H9 (cell line): ENCODE data around the gene AFAP1L2. TPM values are rescaled to one million over a fixed set of nuclear protein-coding genes. Genes with fewer than 3 reads are reported as not detected.

Experiments used
- DNase-seq: peaks from one replicate; pipeline ENCODE4 v3.0.0-alpha.2; 2017
- H2AFZ ChIP-seq: one replicate; pipeline ENCODE4 v1.6.1; 2013; ENCODE audit warnings: mild to moderate bottlenecking, low read length, control low read depth, moderate library complexity
- H2AK5ac ChIP-seq: 2 replicates; pipeline ENCODE4 v1.6.1; 2013; ENCODE audit warnings: low read length, control low read depth, mixed read lengths; ENCODE audit not compliant: insufficient read length
- H2BK120ac ChIP-seq: one replicate; pipeline ENCODE4 v1.6.1; 2013; ENCODE audit warnings: low read depth, mild to moderate bottlenecking, low read length, control low read depth, inconsistent platforms; ENCODE audit not compliant: poor library complexity, severe bottlenecking
- H2BK12ac ChIP-seq: 2 replicates; pipeline ENCODE4 v1.6.1; 2013; ENCODE audit warnings: low read length, control low read depth, mixed read lengths, low read depth; ENCODE audit not compliant: insufficient read length
- H2BK15ac ChIP-seq: 2 replicates; pipeline ENCODE4 v1.6.1; 2013; ENCODE audit warnings: low read depth, low read length, control low read depth
- H2BK20ac ChIP-seq: one replicate; pipeline ENCODE4 v1.6.1; 2013; ENCODE audit warnings: low read depth, mild to moderate bottlenecking, low read length, control low read depth, inconsistent platforms; ENCODE audit not compliant: poor library complexity, severe bottlenecking
- H2BK5ac ChIP-seq: 2 replicates; pipeline ENCODE4 v1.6.1; 2013; ENCODE audit warnings: low read length, control low read depth, mixed read lengths; ENCODE audit not compliant: insufficient read length
- H3K14ac ChIP-seq: 2 replicates; pipeline ENCODE4 v1.6.1; 2013; ENCODE audit warnings: low read length, control low read depth; ENCODE audit not compliant: insufficient read depth
- H3K18ac ChIP-seq: 2 replicates; pipeline ENCODE4 v1.6.1; 2013; ENCODE audit warnings: low read depth, mild to moderate bottlenecking, mixed read lengths, low read length, control low read depth; ENCODE audit not compliant: insufficient read length
- H3K23ac ChIP-seq: 2 replicates; pipeline ENCODE4 v1.6.1; 2013; ENCODE audit warnings: low read length, control low read depth, mixed read lengths, low read depth; ENCODE audit not compliant: insufficient read length
- H3K23me2 ChIP-seq: 2 replicates; pipeline ENCODE4 v1.6.1; 2013; ENCODE audit warnings: low read depth, mild to moderate bottlenecking, mixed read lengths, low read length, control low read depth; ENCODE audit not compliant: insufficient read length, poor library complexity, severe bottlenecking
- H3K27ac ChIP-seq: 2 replicates; pipeline ENCODE4 v1.5.1; 2013; ENCODE audit warnings: low read length, control low read depth, mixed read lengths, low read depth; ENCODE audit not compliant: insufficient read length
- H3K27me3 ChIP-seq: 2 replicates; pipeline ENCODE4 v1.6.1; 2013; ENCODE audit warnings: low read length, control low read depth, inconsistent platforms; ENCODE audit not compliant: insufficient read depth
- H3K4ac ChIP-seq: 2 replicates; pipeline ENCODE4 v1.6.1; 2013; ENCODE audit warnings: low read depth, mild to moderate bottlenecking, control low read depth, inconsistent platforms, low read length, moderate library complexity
- H3K4me1 ChIP-seq: 2 replicates; pipeline ENCODE4 v1.6.1; 2013; ENCODE audit warnings: low read length, control low read depth, inconsistent platforms; ENCODE audit not compliant: insufficient read depth
- H3K4me2 ChIP-seq: 2 replicates; pipeline ENCODE4 v1.6.1; 2013; ENCODE audit warnings: low read length, control low read depth, mixed read lengths; ENCODE audit not compliant: insufficient read length, insufficient read depth
- H3K56ac ChIP-seq: 2 replicates; pipeline ENCODE4 v1.6.1; 2013; ENCODE audit warnings: low read depth, mild to moderate bottlenecking, mixed read lengths, low read length, control low read depth; ENCODE audit not compliant: insufficient read length
- H3K79me1 ChIP-seq: 2 replicates; pipeline ENCODE4 v1.6.1; 2013; ENCODE audit warnings: low read depth, mild to moderate bottlenecking, moderate library complexity, low read length, control low read depth, inconsistent platforms; ENCODE audit not compliant: insufficient read depth, poor library complexity, severe bottlenecking
- H3K79me2 ChIP-seq: 2 replicates; pipeline ENCODE4 v1.6.1; 2013; ENCODE audit warnings: low read length, control low read depth, inconsistent platforms; ENCODE audit not compliant: insufficient read depth
- H3K9ac ChIP-seq: 2 replicates; pipeline ENCODE4 v1.6.1; 2013; ENCODE audit warnings: low read length, control low read depth, mixed read lengths; ENCODE audit not compliant: insufficient read length; ENCODE audit errors: extremely low read depth
- H3K9me3 ChIP-seq: one replicate; pipeline ENCODE4 v1.6.1; 2013; ENCODE audit warnings: low read depth, low read length, inconsistent platforms; ENCODE audit not compliant: control insufficient read depth
- H3T11ph ChIP-seq: one replicate; pipeline ENCODE4 v1.6.1; 2013; ENCODE audit warnings: mild to moderate bottlenecking, low read length, control low read depth, inconsistent platforms
- H4K20me1 ChIP-seq: one replicate; pipeline ENCODE4 v1.6.1; 2013; ENCODE audit not compliant: control insufficient read depth, insufficient read length, insufficient read depth
- H4K5ac ChIP-seq: 2 replicates; pipeline ENCODE4 v1.6.1; 2013; ENCODE audit warnings: low read depth, mild to moderate bottlenecking, mixed read lengths, low read length, control low read depth; ENCODE audit not compliant: insufficient read length
- H4K8ac ChIP-seq: replicated peaks from 2 replicates; pipeline ENCODE4 v1.6.1; 2013; ENCODE audit warnings: low read length, control low read depth, mixed read lengths, low read depth; ENCODE audit not compliant: insufficient read length
- H4K91ac ChIP-seq: 2 replicates; pipeline ENCODE4 v1.6.1; 2013; ENCODE audit warnings: low read depth, mild to moderate bottlenecking, moderate library complexity, mixed read lengths, low read length, control low read depth; ENCODE audit not compliant: insufficient read length
- H3K27ac Mint-ChIP-seq, 3 experiments: 2 replicates in 2 of 3; 3 replicates in 1 of 3; pipeline ENCODE4 v1.8.0; 2020 to 2021; ENCODE audit warnings: mixed read lengths in 3 of 3, mild to moderate bottlenecking in 1 of 3, moderate library complexity in 1 of 3
- H3K27me3 Mint-ChIP-seq: 2 replicates; pipeline ENCODE4 v1.8.0; 2021; ENCODE audit warnings: low read depth, mild to moderate bottlenecking, moderate library complexity, mixed read lengths
- H3K36me3 Mint-ChIP-seq, 3 experiments: 2 replicates in 2 of 3; 3 replicates in 1 of 3; pipeline ENCODE4 v1.8.0; 2020 to 2021; ENCODE audit warnings: low read depth in 3 of 3, mixed read lengths in 3 of 3; ENCODE audit not compliant: insufficient read depth in 1 of 3
- H3K4me1 Mint-ChIP-seq, 2 experiments: 2 replicates each; pipeline ENCODE4 v1.8.0; 2020; ENCODE audit warnings: mixed read lengths in 2 of 2
- H3K4me3 Mint-ChIP-seq, 2 experiments: 2 replicates in 1 of 2; 3 replicates in 1 of 2; pipeline ENCODE4 v1.8.0; 2020 to 2021; ENCODE audit warnings: mild to moderate bottlenecking in 2 of 2, mixed read lengths in 2 of 2, moderate library complexity in 1 of 2
- H3K9me3 Mint-ChIP-seq, 2 experiments: 2 replicates in 1 of 2; 3 replicates in 1 of 2; pipeline ENCODE4 v1.8.0; 2020; ENCODE audit warnings: mild to moderate bottlenecking in 2 of 2, mixed read lengths in 2 of 2, moderate library complexity in 1 of 2
- CTCF ChIP-seq: fragments of 200-600 bp; sonication (generic); conservative IDR thresholded peaks from 3 replicates; pipeline ENCODE4 v1.8.0; 2021; ENCODE audit warnings: antibody characterized with exemption, mild to moderate bottlenecking
- WGBS: extraction: QIAGEN DNeasy Blood & Tissue Kit; methylation state at CpG from one replicate; pipeline ENCODE4 v1.1.7; 2013; ENCODE audit warnings: missing lambda C conversion rate, low lambda C conversion rate, mixed read lengths; ENCODE audit not compliant: insufficient read length; ENCODE audit errors: extremely low coverage; 5-methylcytosine and 5-hydroxymethylcytosine counted together
- total RNA-seq: library from RNA; stranded (reverse); gene quantifications from 2 replicates; pipeline ENCODE4 v1.2.1, GENCODE V29; 2021

AFAP1L2 gene
- total RNA-seq, 1 experiment from 2014 or later, result 0.77 TPM

GRCh38 chr10:114283091-114283490 lies 121.2 kb downstream of the AFAP1L2 start:
- Histone ChIP-seq H3K14ac (no peak overlapping the region), H3K4me1 (no peaks in the 10 kb centered on the region), H4K91ac (no peak overlapping the region), H2AFZ (no peak overlapping the region), H2AK5ac (no peak overlapping the region), H3K56ac (no peak overlapping the region), H3K4me2 (no peak overlapping the region), H4K8ac (no peak overlapping the region), H3K9me3 (no peaks in the 10 kb centered on the region), H3K18ac (no peak overlapping the region), H2BK15ac (no peak overlapping the region), H3K23me2 (no peaks in the 10 kb centered on the region), H2BK20ac (no peak overlapping the region), H4K5ac (no peak overlapping the region), H3K23ac (no peak overlapping the region), H3K79me2 (no peaks in the 10 kb centered on the region), H3T11ph (no peak overlapping the region), H3K27me3 (no peaks in the 10 kb centered on the region), H2BK120ac (no peak overlapping the region), H3K4ac (no peak overlapping the region), H2BK12ac (no peak overlapping the region), H3K27ac (no peak overlapping the region), H2BK5ac (no peak overlapping the region), H3K9ac (no peak overlapping the region), H4K20me1 (no peaks in the 10 kb centered on the region), H3K79me1 (no peaks in the 10 kb centered on the region)
- Mint-ChIP-seq H3K4me3 (no peak overlapping the region), H3K27me3 (no peaks in the 10 kb centered on the region; the same call in 1 of the 2 replicates), H3K27ac (no peak overlapping the region), H3K4me1 (no peaks in the 10 kb centered on the region), H3K36me3 (no peaks in the 10 kb centered on the region), H3K9me3 (no peaks in the 10 kb centered on the region)
- no peak for TF ChIP-seq CTCF
- no CpG with 5 or more reads among the region's 10 CpGs for WGBS
- no peak for DNase-seq
